Measurements from ENCODE around the gene FAM76A. TPM values are rescaled to one million over a fixed set of nuclear protein-coding genes. Genes with fewer than 3 reads are reported as not detected.

Gene FAM76A
- total RNA-seq, 1 donor from 2014 or later, result 9.1 TPM

DNA sequence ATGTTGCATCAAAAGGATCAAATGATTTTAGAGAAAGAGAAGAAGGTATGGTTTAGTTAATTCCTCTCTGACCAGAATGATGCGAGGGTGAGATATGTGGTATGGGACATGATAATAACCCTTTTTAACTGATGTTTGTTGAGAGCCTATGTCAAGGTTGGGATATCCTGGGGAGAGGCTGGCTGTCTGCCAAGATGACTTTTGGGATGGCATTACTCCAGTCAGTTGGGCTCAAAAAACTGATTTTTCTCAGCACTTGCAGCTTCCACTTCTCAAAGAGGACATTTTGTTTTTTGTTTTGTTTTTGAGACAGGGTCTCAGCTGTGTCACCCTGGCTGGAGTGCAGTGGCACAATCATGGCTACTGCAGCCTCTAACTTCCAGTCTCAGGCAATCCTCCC, 29.5 kb downstream of the FAM76A start:
- Mint-ChIP-seq H3K27ac (ENCODE audit: unreplicated experiment) (no peak overlapping the region), H3K4me1 (ENCODE audit: low read depth, unreplicated experiment) (no peaks in the 10 kb centered on the region), H3K4me3 (ENCODE audit: unreplicated experiment) (no peak overlapping the region), H3K27me3 (ENCODE audit: unreplicated experiment) (peaks cover 2% of the 10 kb centered on the region), H3K36me3 (ENCODE audit: unreplicated experiment) (no peaks in the 10 kb centered on the region), H3K9me3 (ENCODE audit: unreplicated experiment) (no peaks in the 10 kb centered on the region)
- DNase-seq, result no peak
- TF ChIP-seq, protein P1, sequence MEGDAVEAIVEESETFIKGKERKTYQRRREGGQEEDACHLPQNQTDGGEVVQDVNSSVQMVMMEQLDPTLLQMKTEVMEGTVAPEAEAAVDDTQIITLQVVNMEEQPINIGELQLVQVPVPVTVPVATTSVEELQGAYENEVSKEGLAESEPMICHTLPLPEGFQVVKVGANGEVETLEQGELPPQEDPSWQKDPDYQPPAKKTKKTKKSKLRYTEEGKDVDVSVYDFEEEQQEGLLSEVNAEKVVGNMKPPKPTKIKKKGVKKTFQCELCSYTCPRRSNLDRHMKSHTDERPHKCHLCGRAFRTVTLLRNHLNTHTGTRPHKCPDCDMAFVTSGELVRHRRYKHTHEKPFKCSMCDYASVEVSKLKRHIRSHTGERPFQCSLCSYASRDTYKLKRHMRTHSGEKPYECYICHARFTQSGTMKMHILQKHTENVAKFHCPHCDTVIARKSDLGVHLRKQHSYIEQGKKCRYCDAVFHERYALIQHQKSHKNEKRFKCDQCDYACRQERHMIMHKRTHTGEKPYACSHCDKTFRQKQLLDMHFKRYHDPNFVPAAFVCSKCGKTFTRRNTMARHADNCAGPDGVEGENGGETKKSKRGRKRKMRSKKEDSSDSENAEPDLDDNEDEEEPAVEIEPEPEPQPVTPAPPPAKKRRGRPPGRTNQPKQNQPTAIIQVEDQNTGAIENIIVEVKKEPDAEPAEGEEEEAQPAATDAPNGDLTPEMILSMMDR (IDR thresholded peaks at IDR 0.05; ENCODE audit: partially characterized antibody, unreplicated experiment), result no peak

DNA sequence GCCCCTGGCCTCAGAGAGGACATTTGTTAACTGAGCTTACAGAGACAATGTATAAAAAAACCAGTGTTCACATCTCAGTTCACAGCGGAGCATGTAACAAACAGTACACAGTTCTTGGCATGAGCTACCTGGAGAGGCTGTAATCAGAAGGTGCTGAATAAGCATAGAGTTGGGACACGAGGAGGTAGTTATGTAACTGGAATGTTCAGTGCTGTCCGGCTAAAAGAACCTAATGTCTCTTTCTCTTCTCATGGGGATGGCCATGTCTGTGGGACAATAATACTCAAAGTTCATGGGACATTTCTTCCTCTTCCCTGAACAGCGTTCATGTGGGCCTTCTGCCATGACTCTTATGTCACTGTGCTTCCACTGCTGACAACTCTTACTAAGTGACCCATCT, 30.1 kb downstream of the FAM76A start:
- Mint-ChIP-seq H3K4me3 (ENCODE audit: unreplicated experiment) (no peak overlapping the region), H3K4me1 (ENCODE audit: low read depth, unreplicated experiment) (no peaks in the 10 kb centered on the region), H3K36me3 (ENCODE audit: unreplicated experiment) (no peaks in the 10 kb centered on the region), H3K9me3 (ENCODE audit: unreplicated experiment) (no peaks in the 10 kb centered on the region), H3K27ac (ENCODE audit: unreplicated experiment) (no peak overlapping the region), H3K27me3 (ENCODE audit: unreplicated experiment) (peaks cover 2% of the 10 kb centered on the region)
- DNase-seq, result no peak
- TF ChIP-seq, protein P1 (IDR thresholded peaks at IDR 0.05; ENCODE audit: partially characterized antibody, unreplicated experiment), result no peak

DNA sequence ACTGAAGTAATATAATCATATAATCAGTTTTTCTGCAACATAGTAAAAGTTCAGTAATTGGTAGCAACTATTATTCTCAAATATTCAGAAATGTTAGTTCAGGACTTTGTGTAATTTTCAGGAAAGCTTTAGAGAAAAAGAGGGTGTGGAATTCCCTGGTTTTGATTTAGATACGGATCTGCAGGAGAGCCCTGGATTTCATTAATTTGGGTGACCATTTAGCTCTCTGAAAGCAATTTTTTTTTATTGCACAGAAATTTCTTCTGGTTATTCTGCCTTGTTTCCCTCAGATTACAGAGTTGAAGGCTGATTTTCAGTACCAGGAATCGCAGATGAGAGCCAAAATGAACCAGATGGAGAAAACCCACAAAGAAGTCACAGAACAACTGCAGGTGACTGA, 33.5 kb downstream of the FAM76A start:
- H3K27me3 Mint-ChIP-seq (ENCODE audit: unreplicated experiment), result peaks cover 2% of the 10 kb centered on the region
- no peaks in the 10 kb centered on the region for H3K36me3 Mint-ChIP-seq (ENCODE audit: unreplicated experiment)
- H3K9me3 Mint-ChIP-seq (ENCODE audit: unreplicated experiment), result no peaks in the 10 kb centered on the region
- H3K27ac Mint-ChIP-seq (ENCODE audit: unreplicated experiment), result no peak overlapping the region
- H3K4me3 Mint-ChIP-seq (ENCODE audit: unreplicated experiment), result no peak overlapping the region
- no peaks in the 10 kb centered on the region for H3K4me1 Mint-ChIP-seq (ENCODE audit: low read depth, unreplicated experiment)
- TF ChIP-seq, protein P1 (IDR thresholded peaks at IDR 0.05; ENCODE audit: partially characterized antibody, unreplicated experiment), result no peak
- DNase-seq, result no peak

DNA sequence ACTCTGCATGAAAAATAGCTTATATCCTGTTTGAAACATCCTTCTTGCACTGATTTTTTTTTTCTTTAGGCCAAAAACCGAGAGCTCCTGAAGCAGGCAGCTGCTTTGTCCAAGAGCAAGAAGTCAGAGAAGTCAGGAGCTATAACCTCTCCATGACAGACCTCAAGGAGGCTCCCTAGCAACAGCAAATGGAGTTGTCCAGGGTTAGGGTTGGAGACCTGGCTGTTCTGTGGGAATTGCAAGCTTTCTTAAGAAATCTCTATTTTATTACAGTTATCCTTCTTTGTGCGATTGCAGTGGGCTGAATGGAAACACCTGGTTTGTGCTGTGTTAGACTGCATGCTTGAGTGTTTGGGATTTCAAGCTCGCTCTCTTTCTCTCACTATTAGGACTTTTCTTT, 34.7 kb downstream of the FAM76A start:
- Mint-ChIP-seq H3K27me3 (ENCODE audit: unreplicated experiment) (no peaks in the 10 kb centered on the region), H3K9me3 (ENCODE audit: unreplicated experiment) (no peaks in the 10 kb centered on the region), H3K4me3 (ENCODE audit: unreplicated experiment) (no peak overlapping the region), H3K36me3 (ENCODE audit: unreplicated experiment) (no peaks in the 10 kb centered on the region), H3K4me1 (ENCODE audit: low read depth, unreplicated experiment) (no peaks in the 10 kb centered on the region), H3K27ac (ENCODE audit: unreplicated experiment) (no peak overlapping the region)
- TF ChIP-seq, protein P1 (IDR thresholded peaks at IDR 0.05; ENCODE audit: partially characterized antibody, unreplicated experiment), result no peak
- no peak for DNase-seq

DNA sequence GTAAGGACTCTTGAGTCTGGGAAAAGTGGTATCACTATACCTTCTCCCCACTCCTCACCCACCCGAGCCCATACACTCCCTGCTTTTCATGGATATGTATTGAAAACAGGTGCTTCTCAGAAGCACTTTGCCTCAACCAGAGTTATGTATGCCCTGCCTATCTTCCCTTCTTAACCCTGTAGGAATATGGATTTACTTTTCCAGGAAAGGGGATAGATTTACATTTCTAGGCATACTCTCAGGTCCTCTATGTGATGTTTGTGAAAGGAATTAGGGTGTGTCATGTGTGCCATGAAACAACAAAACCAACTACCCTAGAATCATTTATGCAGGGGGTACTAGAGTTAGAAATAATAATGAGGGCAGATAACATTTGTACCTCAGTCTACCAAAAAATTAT, 36.3 kb downstream of the FAM76A start:
- no peak for DNase-seq
- Mint-ChIP-seq H3K27ac (ENCODE audit: unreplicated experiment) (no peak overlapping the region), H3K36me3 (ENCODE audit: unreplicated experiment) (no peaks in the 10 kb centered on the region), H3K4me1 (ENCODE audit: low read depth, unreplicated experiment) (no peaks in the 10 kb centered on the region), H3K4me3 (ENCODE audit: unreplicated experiment) (no peak overlapping the region), H3K9me3 (ENCODE audit: unreplicated experiment) (no peaks in the 10 kb centered on the region), H3K27me3 (ENCODE audit: unreplicated experiment) (no peaks in the 10 kb centered on the region)
- TF ChIP-seq, protein P1 (IDR thresholded peaks at IDR 0.05; ENCODE audit: partially characterized antibody, unreplicated experiment), result no peak

All from glutamatergic neuron (in vitro differentiated cells).